ENCODE measurements around the gene HLA-G.

DNA sequence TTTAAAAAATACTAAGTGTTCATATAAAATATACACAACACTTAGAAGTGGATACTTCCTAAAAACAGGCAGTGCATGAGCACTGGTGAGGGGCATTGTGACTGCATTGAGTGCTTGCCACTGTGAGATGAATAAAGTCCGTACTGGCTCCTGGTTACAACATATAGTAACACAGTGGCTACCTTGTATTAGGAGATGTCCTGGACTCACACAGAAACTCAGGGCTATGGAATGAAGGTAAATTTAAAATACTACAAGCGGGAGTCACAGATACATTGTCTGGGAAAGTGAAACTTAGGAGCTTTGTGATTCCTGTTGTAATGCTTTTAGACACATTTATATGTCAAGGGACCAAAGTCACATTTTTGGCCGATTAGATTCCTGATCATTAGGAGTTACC, 36.5 kb upstream of the HLA-G start:
- TF ChIP-seq, protein P1, sequence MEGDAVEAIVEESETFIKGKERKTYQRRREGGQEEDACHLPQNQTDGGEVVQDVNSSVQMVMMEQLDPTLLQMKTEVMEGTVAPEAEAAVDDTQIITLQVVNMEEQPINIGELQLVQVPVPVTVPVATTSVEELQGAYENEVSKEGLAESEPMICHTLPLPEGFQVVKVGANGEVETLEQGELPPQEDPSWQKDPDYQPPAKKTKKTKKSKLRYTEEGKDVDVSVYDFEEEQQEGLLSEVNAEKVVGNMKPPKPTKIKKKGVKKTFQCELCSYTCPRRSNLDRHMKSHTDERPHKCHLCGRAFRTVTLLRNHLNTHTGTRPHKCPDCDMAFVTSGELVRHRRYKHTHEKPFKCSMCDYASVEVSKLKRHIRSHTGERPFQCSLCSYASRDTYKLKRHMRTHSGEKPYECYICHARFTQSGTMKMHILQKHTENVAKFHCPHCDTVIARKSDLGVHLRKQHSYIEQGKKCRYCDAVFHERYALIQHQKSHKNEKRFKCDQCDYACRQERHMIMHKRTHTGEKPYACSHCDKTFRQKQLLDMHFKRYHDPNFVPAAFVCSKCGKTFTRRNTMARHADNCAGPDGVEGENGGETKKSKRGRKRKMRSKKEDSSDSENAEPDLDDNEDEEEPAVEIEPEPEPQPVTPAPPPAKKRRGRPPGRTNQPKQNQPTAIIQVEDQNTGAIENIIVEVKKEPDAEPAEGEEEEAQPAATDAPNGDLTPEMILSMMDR (IDR thresholded peaks at IDR 0.05), result no peak
- TF ChIP-seq EP300 (IDR thresholded peaks at IDR 0.05) (no peak), POLR2A (IDR thresholded peaks at IDR 0.05) (no peak)
